Progenitor cell of endocrine pancreas (in vitro differentiated cells): ENCODE results near the gene B4GALT3. TPM values are rescaled to one million over a fixed set of nuclear protein-coding genes. Genes with fewer than 3 reads are reported as not detected.

ENCODE experiments used
- DNase-seq: peaks from one replicate; pipeline ENCODE4 v3.0.0; 2021; ENCODE audit warnings: low spot score; ENCODE audit not compliant: unreplicated experiment
- H3K27ac Mint-ChIP-seq: 2 replicates; pipeline ENCODE4 v1.8.0; 2021; ENCODE audit warnings: mild to moderate bottlenecking, moderate library complexity, mixed read lengths
- H3K27me3 Mint-ChIP-seq: 2 replicates; pipeline ENCODE4 v1.8.0; 2021; ENCODE audit warnings: mixed read lengths
- H3K36me3 Mint-ChIP-seq: 2 replicates; pipeline ENCODE4 v1.8.0; 2022; ENCODE audit warnings: mixed read lengths; ENCODE audit not compliant: insufficient read depth
- H3K4me1 Mint-ChIP-seq: 2 replicates; pipeline ENCODE4 v1.8.0; 2021; ENCODE audit warnings: low read depth, mixed read lengths
- H3K4me3 Mint-ChIP-seq: 2 replicates; pipeline ENCODE4 v1.8.0; 2021; ENCODE audit warnings: low read depth, mild to moderate bottlenecking, moderate library complexity, mixed read lengths
- H3K9me3 Mint-ChIP-seq: 2 replicates; pipeline ENCODE4 v1.8.0; 2021; ENCODE audit warnings: low read depth, mixed read lengths
- CTCF ChIP-seq: fragments of 200-600 bp; sonication (generic); IDR thresholded peaks from one replicate; pipeline ENCODE4 v1.5.0; 2021; ENCODE audit warnings: antibody characterized with exemption, mild to moderate bottlenecking; ENCODE audit not compliant: unreplicated experiment
- total RNA-seq: library from RNA; stranded (reverse); gene quantifications from 2 replicates; pipeline ENCODE4 v1.2.1, GENCODE V29; 2021

Gene B4GALT3
- total RNA-seq, 1 donor from 2014 or later: 45.9 TPM

DNA sequence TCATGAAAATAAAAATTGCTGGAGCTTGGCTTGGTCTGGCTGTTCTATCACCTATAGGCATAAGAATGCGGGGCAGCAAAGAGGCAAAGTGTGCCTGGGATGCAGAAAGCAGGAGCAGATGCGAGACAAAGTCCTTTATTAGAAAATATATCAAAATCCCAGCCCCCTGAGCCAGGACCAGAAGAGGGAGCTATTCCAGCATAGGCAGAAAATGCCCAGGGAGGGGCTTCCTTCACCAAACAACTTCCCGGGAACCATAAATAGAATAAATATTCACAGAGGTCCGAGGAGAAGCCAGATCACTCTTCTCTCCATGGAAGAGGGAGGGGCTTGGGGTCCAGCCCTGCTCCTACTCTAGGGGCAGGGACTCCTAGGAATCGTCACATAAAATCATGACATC lies 6.1 kb downstream of the B4GALT3 start:
- Mint-ChIP-seq H3K27ac (no peak overlapping the region), H3K36me3 (peaks cover 21% of the 10 kb centered on the region), H3K4me3 (no peak overlapping the region), H3K9me3 (no peaks in the 10 kb centered on the region), H3K4me1 (peaks cover 10% of the 10 kb centered on the region), H3K27me3 (no peaks in the 10 kb centered on the region)
- no peak for DNase-seq
- no peak for TF ChIP-seq CTCF

DNA sequence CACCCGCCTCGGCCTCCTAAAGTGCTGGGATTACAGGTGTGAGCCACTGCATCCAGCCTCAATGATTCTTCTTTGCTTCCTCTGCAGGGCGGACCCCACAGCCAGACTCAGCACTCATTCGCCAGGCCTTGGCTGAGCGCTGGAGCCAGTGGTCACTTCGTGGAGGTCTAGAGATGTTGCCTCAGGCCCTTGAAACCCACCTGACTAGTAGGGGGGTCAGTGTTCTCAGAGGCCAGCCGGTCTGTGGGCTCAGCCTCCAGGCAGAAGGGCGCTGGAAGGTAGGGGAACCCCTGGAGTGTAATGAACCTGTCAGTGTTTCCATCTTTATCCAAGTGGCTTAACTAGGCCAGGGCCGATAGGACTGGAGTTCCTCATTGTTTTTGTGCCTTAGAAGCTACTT lies 8.4 kb downstream of the B4GALT3 start:
- H3K36me3 Mint-ChIP-seq: peaks cover 25% of the 10 kb centered on the region
- peaks cover 14% of the 10 kb centered on the region for H3K4me1 Mint-ChIP-seq
- H3K9me3 Mint-ChIP-seq: no peaks in the 10 kb centered on the region
- no peaks in the 10 kb centered on the region for H3K27me3 Mint-ChIP-seq
- no peak for TF ChIP-seq CTCF
- DNase-seq: no peak
- no peak overlapping the region for H3K27ac Mint-ChIP-seq
- H3K4me3 Mint-ChIP-seq: no peak overlapping the region

DNA sequence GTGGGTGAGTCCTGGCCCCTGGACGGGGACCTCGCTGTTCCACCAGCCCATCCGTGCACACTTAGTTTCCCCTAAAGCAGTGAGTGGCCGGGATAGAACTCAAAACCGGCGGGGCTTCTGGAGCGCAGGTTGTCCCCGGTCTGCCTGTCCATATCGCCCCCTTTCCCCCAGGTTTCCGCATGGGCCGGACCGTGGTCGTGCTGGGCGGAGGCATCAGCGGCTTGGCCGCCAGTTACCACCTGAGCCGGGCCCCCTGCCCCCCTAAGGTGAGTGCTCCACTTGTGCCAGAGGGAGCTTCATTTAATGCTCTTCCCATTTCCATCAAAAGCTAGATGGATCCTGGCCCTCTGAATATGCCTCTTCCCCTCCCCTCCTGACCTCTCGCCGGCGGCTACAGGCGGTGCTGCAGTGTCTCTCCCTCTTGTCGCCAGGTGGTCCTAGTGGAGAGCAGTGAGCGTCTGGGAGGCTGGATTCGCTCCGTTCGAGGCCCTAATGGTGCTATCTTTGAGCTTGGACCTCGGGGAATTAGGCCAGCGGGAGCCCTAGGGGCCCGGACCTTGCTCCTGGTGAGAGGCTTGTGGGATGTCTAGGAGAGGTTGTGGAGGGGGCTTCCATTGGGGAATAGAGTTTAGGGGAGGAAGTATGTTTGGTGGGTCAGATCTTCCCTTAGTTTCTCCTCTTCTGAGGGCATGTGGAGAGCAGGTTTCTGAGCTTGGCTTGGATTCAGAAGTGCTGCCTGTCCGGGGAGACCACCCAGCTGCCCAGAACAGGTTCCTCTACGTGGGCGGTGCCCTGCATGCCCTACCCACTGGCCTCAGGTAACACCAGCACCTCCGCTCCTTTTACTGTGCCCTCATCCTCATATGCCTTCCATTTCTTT lies 10.4 kb downstream of the B4GALT3 start:
- peak; percentile 4 for TF ChIP-seq CTCF
- no peak for DNase-seq
- Mint-ChIP-seq H3K27ac (peak overlapping the region; percentile 95), H3K36me3 (peaks cover 27% of the 10 kb centered on the region), H3K4me3 (peak overlapping the region; percentile 87), H3K9me3 (no peaks in the 10 kb centered on the region), H3K27me3 (no peaks in the 10 kb centered on the region), H3K4me1 (peaks cover 14% of the 10 kb centered on the region)

DNA sequence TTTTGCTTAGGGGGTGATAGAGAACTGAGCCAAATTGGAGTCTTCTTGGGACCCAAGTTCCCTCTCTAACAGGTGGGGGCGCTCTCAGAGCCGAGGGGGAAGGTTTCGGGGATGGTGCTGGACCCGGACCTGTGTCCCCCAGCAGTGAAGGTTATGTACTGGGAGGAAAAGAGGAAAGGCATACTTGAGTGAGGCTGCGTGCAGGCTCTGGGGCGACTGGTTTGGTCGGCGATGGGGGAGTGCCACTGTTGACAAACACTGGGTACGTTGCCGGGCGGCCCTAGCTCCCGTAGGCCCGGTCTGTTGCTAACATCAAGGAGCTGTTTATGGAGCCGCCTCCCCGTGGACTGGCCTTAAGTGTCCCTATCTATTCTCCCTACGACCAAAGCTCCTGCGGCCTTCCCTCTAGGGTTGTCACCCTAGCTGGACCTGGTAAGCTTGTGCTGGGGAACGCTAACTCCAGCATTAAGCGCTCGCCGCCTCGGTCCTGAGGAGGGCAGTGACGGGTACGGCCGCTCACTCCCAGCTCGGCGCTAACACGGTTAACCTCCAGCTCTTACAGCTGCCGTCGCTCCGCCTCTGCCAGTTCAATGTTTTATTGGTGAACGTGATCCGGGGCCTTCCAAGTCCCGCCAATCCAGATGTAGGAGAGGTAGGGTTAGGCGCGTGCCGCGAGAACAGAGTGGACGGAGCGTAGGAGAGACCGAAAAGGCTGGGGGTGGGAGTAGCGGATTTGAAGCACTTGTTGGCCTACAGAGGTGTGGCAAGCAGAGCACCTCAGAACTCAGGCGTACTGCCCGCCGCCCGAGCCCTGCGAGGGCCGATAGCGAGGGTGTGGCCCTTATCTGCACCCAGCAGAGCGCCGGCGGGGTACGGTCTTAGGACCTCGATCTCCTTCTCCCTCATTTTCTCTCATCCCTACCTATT lies 11.3 kb downstream of the B4GALT3 start, which contains the start of gene PPOX:
Gene PPOX, plus strand, starts transcription at position 685 of the 927 bp plus-strand sequence. CDS start 422 bp downstream, outside the sequence.
- peak within 1 kb of the TSS; percentile 87 for H3K4me3 Mint-ChIP-seq

More for the DNA sequence above, 11.3 kb downstream of the B4GALT3 start, which contains the start of gene PPOX:
- Mint-ChIP-seq H3K4me1 (peaks cover 17% of the 10 kb centered on the region), H3K27ac (peak within 1 kb of the TSS; percentile 95), H3K36me3 (peaks cover 30% of the 10 kb centered on the region), H3K27me3 (no peaks in the 10 kb centered on the region), H3K9me3 (no peaks in the 10 kb centered on the region)
- TF ChIP-seq CTCF: peak; percentile 49
- DNase-seq: peak; percentile 81
